T-helper 2 cell treated with Interferon-gamma antibody and Interleukin-4, amounts not matched to agents 5 μg/mL and 100 μg/mL, for 36 hours (primary cell): Measurements from ENCODE around the gene TNRC6B.
"Not testable (repeated sequence)": the region's sequence is repeated elsewhere in the genome, so short reads cannot be mapped to it uniquely, and the experiment has no call there.

Experiments
- DNase-seq: peaks from one replicate; pipeline ENCODE4 v3.0.0; 2021; ENCODE audit warnings: low spot score
- H3K27ac Mint-ChIP-seq: one replicate; pipeline ENCODE4 v1.8.0; 2021; ENCODE audit warnings: mild to moderate bottlenecking, mixed read lengths
- H3K27me3 Mint-ChIP-seq: one replicate; pipeline ENCODE4 v1.8.0; 2021; ENCODE audit warnings: low read depth, mixed read lengths
- H3K36me3 Mint-ChIP-seq: one replicate; pipeline ENCODE4 v1.8.0; 2021; ENCODE audit warnings: low read depth, mixed read lengths
- H3K4me1 Mint-ChIP-seq: one replicate; pipeline ENCODE4 v1.8.0; 2021; ENCODE audit warnings: low read depth, mixed read lengths
- H3K4me3 Mint-ChIP-seq: one replicate; pipeline ENCODE4 v1.8.0; 2022; ENCODE audit warnings: mild to moderate bottlenecking, moderate library complexity, mixed read lengths
- H3K9me3 Mint-ChIP-seq: one replicate; pipeline ENCODE4 v1.8.0; 2021; ENCODE audit warnings: mixed read lengths

The TNRC6B gene

DNA sequence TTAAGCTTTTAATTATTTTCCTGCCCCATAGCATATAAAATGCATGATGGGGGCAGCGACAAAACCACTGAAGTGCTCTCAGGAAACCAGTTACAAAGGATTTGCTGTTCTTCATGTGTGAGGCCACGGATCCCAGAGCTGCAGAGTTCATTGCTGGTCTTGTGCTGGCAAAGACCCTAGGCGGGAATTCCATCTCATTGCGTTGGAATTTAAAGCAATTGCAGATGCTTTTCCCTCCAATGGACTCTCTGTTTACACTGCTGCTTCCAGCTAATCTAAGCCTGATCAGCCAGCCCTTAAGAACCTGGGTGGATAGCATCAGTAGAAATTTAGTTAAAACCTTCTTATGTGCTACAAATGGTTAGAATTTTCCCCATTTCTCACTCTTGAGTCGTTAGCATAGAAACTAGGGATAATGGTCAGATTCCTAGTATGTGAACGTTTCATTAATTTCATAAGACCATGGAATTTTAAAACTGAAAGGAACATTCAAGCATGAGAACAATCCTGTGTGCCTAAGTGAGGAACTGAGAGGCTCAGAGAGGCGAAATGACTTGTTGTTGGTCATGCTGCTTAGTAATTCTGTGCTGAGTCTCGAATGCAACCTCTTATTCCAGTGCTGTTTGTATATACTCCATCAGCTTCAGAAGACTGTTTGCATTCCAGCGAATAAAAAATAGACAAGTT is 132.5 kb downstream of the TNRC6B start:
- Mint-ChIP-seq H3K4me1 (peaks cover 21% of the 10 kb centered on the region), H3K4me3 (no peak overlapping the region), H3K27me3 (no peaks in the 10 kb centered on the region), H3K9me3 (no peaks in the 10 kb centered on the region), H3K27ac (no peak overlapping the region), H3K36me3 (peaks cover 63% of the 10 kb centered on the region)
- DNase-seq, result no peak

GRCh38 chr22:40310768-40311120 is 133.0 kb downstream of the TNRC6B start:
- peaks cover 21% of the 10 kb centered on the region for H3K4me1 Mint-ChIP-seq
- no peak overlapping the region for H3K4me3 Mint-ChIP-seq
- H3K36me3 Mint-ChIP-seq, result peaks cover 65% of the 10 kb centered on the region
- H3K9me3 Mint-ChIP-seq, result no peaks in the 10 kb centered on the region
- no peak overlapping the region for H3K27ac Mint-ChIP-seq
- DNase-seq, result no peak
- no peaks in the 10 kb centered on the region for H3K27me3 Mint-ChIP-seq

DNA sequence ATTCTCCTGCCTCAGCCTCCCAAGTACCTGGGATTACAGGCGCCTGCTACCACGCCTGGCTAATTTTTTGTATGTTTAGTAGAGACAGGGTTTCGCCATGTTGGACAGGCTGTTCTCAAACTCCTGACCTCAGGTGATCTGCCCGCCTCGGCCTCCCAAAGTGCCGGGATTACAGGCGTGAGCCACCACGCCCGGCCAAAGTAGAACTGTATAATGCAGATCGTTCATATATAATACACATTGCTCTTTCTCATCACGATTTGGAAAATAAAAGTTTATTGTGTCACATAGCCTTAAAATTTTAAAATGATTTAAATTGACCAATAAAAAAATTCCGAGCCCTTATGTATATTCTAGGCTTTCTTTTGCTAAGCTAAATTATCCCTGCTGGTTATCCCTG is 133.9 kb downstream of the TNRC6B start:
- not testable (repeated sequence) for H3K27ac Mint-ChIP-seq, H3K4me3 Mint-ChIP-seq, H3K27me3 Mint-ChIP-seq, H3K9me3 Mint-ChIP-seq, DNase-seq
- H3K36me3 Mint-ChIP-seq, result peaks cover 70% of the 10 kb centered on the region
- peaks cover 21% of the 10 kb centered on the region for H3K4me1 Mint-ChIP-seq

DNA sequence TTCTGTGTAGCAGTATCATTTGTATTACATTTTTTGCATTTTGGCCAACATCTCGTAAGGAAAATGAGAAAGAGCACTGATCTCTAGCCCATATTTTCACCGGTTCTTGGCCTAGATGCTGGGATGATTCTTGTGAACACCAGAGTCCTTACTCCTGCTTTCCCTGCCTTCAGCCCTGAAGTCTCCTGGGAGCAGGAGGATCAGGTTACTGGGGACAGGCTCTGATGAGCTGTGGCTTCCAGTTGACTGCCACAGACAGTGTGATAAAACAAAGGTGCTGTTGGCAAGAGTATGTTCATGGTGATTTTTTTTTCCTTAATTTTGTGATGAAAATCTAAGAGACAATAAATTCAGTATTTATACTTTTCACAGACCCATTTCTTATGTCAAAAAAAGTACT is 134.3 kb downstream of the TNRC6B start:
- Mint-ChIP-seq H3K4me1 (peaks cover 21% of the 10 kb centered on the region), H3K27ac (no peak overlapping the region), H3K36me3 (peaks cover 74% of the 10 kb centered on the region), H3K27me3 (no peaks in the 10 kb centered on the region), H3K9me3 (no peaks in the 10 kb centered on the region), H3K4me3 (no peak overlapping the region)
- DNase-seq, result no peak

DNA sequence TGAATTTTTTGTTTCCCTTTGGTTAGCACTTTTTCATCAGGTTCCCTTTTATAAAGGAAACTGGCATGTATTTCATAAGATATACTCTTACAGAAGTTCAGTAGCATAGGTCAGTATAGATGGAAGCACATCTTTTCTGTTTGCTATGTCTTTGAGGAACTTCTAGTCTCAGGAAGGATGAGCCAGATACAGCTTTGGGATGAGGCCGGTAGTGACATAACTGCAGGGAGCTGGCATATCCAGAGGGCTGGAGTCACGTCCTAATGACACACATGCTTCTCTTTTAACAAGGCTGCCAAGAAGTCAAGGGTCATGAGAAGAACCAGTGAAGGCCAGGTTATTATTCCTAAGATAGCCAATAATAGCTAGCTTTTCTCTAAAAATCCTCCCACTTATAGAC is 135.3 kb downstream of the TNRC6B start:
- no peak overlapping the region for H3K4me3 Mint-ChIP-seq
- peaks cover 74% of the 10 kb centered on the region for H3K36me3 Mint-ChIP-seq
- peaks cover 13% of the 10 kb centered on the region for H3K4me1 Mint-ChIP-seq
- H3K27ac Mint-ChIP-seq, result no peak overlapping the region
- no peaks in the 10 kb centered on the region for H3K27me3 Mint-ChIP-seq
- H3K9me3 Mint-ChIP-seq, result no peaks in the 10 kb centered on the region
- DNase-seq, result no peak

DNA sequence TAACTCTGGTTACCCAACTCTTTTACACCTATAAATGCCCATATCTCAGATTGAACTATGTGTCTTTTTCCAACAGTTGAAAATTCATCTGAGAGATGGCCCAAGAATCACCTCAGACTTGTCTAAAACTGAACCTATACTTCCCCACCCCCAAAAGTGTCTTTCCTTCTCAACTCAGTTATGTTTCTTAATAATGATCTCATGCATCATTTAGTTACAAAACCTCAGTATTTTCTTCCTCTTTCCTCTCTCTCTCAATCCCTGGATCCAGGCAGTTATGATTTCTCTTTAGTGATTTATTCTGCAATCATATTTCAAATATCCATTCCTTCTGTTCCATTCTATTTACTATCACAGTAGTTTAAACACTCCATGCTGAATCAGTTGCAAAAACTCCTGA is 136.3 kb downstream of the TNRC6B start:
- H3K4me1 Mint-ChIP-seq, result peaks cover 5% of the 10 kb centered on the region
- peaks cover 65% of the 10 kb centered on the region for H3K36me3 Mint-ChIP-seq
- H3K4me3 Mint-ChIP-seq, result no peak overlapping the region

GRCh38 chr22:40320687-40321086 is 143.0 kb downstream of the TNRC6B start:
- H3K36me3 Mint-ChIP-seq, result peaks cover 61% of the 10 kb centered on the region
- H3K27me3 Mint-ChIP-seq, result no peaks in the 10 kb centered on the region
- DNase-seq, result no peak
- peak overlapping the region; percentile 35 for H3K27ac Mint-ChIP-seq
- H3K4me1 Mint-ChIP-seq, result peaks cover 30% of the 10 kb centered on the region
- H3K4me3 Mint-ChIP-seq, result no peak overlapping the region
- no peaks in the 10 kb centered on the region for H3K9me3 Mint-ChIP-seq

More for the DNA sequence above, 136.3 kb downstream of the TNRC6B start:
- no peak overlapping the region for H3K27ac Mint-ChIP-seq
- no peak for DNase-seq
- H3K27me3 Mint-ChIP-seq, result no peaks in the 10 kb centered on the region
- no peaks in the 10 kb centered on the region for H3K9me3 Mint-ChIP-seq

DNA sequence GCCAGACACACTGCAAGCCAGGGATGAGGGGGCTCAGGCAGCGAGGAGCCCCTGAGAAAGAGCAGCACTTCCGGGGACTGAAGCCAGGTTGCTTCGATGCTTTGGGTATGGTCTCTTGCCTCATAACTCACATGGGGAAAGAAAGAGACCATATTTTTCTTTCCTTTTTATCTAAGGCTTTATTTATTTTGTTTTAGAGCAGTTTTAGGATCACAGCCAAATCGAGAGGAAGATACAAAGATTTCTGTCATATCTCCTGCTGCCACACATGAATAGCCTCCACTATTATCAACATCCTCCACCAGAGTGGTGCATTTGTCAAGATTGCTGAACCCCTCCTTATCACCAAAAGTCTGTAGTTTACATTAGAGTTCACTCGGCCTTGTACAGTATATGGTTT is 144.3 kb downstream of the TNRC6B start:
- Mint-ChIP-seq H3K36me3 (peaks cover 56% of the 10 kb centered on the region), H3K4me1 (peaks cover 38% of the 10 kb centered on the region), H3K4me3 (no peak overlapping the region), H3K27ac (peak overlapping the region; percentile 55), H3K27me3 (no peaks in the 10 kb centered on the region), H3K9me3 (no peaks in the 10 kb centered on the region)
- DNase-seq, result no peak

- DNase-seq, result no peak
- no peaks in the 10 kb centered on the region for H3K27me3 Mint-ChIP-seq
- H3K4me3 Mint-ChIP-seq, result no peak overlapping the region
- peaks cover 46% of the 10 kb centered on the region for H3K4me1 Mint-ChIP-seq
- no peaks in the 10 kb centered on the region for H3K9me3 Mint-ChIP-seq
- peak overlapping the region; percentile 58 for H3K27ac Mint-ChIP-seq
- H3K36me3 Mint-ChIP-seq, result peaks cover 55% of the 10 kb centered on the region
Observed at GRCh38 chr22:40322818-40323447, 145.2 kb downstream of the TNRC6B start.

GRCh38 chr22:40323681-40324171 is 146.0 kb downstream of the TNRC6B start:
- no peaks in the 10 kb centered on the region for H3K27me3 Mint-ChIP-seq
- peak overlapping the region; percentile 98 for H3K27ac Mint-ChIP-seq
- H3K36me3 Mint-ChIP-seq, result peaks cover 60% of the 10 kb centered on the region
- peaks cover 51% of the 10 kb centered on the region for H3K4me1 Mint-ChIP-seq
- DNase-seq, result no peak
- no peaks in the 10 kb centered on the region for H3K9me3 Mint-ChIP-seq
- peak overlapping the region; percentile 81 for H3K4me3 Mint-ChIP-seq

GRCh38 chr22:40324468-40325305 is 147.0 kb downstream of the TNRC6B start:
- Mint-ChIP-seq H3K36me3 (peaks cover 61% of the 10 kb centered on the region), H3K27ac (peak overlapping the region; percentile 98), H3K27me3 (no peaks in the 10 kb centered on the region), H3K9me3 (no peaks in the 10 kb centered on the region), H3K4me1 (peaks cover 61% of the 10 kb centered on the region), H3K4me3 (peak overlapping the region; percentile 81)
- DNase-seq, result no peak

DNA sequence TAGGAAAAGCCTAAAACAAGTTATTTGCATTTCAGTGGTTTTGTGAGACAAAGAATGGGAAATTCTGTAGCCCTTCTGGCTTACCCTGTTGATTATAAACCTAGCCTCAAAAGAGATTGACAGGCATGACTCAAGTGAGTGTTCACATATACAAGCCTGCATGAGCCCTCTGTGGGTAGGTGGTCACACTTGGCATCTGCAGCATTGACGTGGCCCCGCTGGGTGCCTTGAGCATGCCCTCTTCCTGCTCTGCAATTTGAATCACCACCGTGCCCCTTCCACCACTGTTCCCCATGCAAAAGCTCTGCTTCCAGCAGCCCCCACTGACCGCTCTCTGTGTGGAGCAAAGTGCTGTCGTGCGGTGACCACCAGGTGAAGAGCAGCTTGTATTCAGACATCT is 147.6 kb downstream of the TNRC6B start:
- DNase-seq, result peak; percentile 74

GRCh38 chr22:40326905-40327735 is 149.4 kb downstream of the TNRC6B start:
- Mint-ChIP-seq H3K4me3 (peak overlapping the region; percentile 16), H3K9me3 (no peaks in the 10 kb centered on the region), H3K4me1 (peaks cover 79% of the 10 kb centered on the region), H3K27ac (no peak overlapping the region), H3K36me3 (peaks cover 61% of the 10 kb centered on the region), H3K27me3 (no peaks in the 10 kb centered on the region)
- no peak for DNase-seq

More for the DNA sequence above, 147.6 kb downstream of the TNRC6B start:
- H3K4me1 Mint-ChIP-seq, result peaks cover 65% of the 10 kb centered on the region
- H3K9me3 Mint-ChIP-seq, result no peaks in the 10 kb centered on the region
- H3K4me3 Mint-ChIP-seq, result peak overlapping the region; percentile 81
- no peaks in the 10 kb centered on the region for H3K27me3 Mint-ChIP-seq
- peak overlapping the region; percentile 98 for H3K27ac Mint-ChIP-seq
- peaks cover 65% of the 10 kb centered on the region for H3K36me3 Mint-ChIP-seq
